PFSK-1 (cell line): ENCODE measurements around the gene ECE2.

Experiments
- FOXP2 ChIP-seq: optimal IDR thresholded peaks from 2 replicates; pipeline ENCODE3; 2011; ENCODE audit warnings: borderline replicate concordance, control low read depth, inconsistent platforms; ENCODE audit not compliant: insufficient read depth; ENCODE audit errors: extremely low read length, extremely low read depth
- POLR2AphosphoS5 ChIP-seq: IDR thresholded peaks from 2 replicates; pipeline ENCODE4 v1.6.1; 2012; ENCODE audit warnings: low read depth, mild to moderate bottlenecking, control low read depth, low read length, moderate library complexity
- SIN3A ChIP-seq: IDR thresholded peaks from 2 replicates; pipeline ENCODE4 v1.6.1; 2012; ENCODE audit warnings: mild to moderate bottlenecking, low read length, moderate library complexity, borderline replicate concordance; ENCODE audit not compliant: insufficient read depth
- TAF1 ChIP-seq: IDR thresholded peaks from 2 replicates; pipeline ENCODE4 v1.6.1; 2012; ENCODE audit warnings: low read length, control low read depth, borderline replicate concordance; ENCODE audit not compliant: insufficient read depth
- TF ChIP-seq, protein P1 (sequence below), 2 experiments: IDR thresholded peaks; 2 replicates each; pipeline versions ENCODE4 v1.6.1 to v1.8.0; 2011 to 2012; ENCODE audit warnings: low read depth in 2 of 2, low read length in 2 of 2, control low read depth in 1 of 2, inconsistent platforms in 1 of 2, mild to moderate bottlenecking in 1 of 2, moderate library complexity in 1 of 2; ENCODE audit not compliant: insufficient read depth in 1 of 2

ECE2 gene

GRCh38 chr3:184284696-184285095 is 8.9 kb downstream of the ECE2 start:
- TF ChIP-seq, protein P1, sequence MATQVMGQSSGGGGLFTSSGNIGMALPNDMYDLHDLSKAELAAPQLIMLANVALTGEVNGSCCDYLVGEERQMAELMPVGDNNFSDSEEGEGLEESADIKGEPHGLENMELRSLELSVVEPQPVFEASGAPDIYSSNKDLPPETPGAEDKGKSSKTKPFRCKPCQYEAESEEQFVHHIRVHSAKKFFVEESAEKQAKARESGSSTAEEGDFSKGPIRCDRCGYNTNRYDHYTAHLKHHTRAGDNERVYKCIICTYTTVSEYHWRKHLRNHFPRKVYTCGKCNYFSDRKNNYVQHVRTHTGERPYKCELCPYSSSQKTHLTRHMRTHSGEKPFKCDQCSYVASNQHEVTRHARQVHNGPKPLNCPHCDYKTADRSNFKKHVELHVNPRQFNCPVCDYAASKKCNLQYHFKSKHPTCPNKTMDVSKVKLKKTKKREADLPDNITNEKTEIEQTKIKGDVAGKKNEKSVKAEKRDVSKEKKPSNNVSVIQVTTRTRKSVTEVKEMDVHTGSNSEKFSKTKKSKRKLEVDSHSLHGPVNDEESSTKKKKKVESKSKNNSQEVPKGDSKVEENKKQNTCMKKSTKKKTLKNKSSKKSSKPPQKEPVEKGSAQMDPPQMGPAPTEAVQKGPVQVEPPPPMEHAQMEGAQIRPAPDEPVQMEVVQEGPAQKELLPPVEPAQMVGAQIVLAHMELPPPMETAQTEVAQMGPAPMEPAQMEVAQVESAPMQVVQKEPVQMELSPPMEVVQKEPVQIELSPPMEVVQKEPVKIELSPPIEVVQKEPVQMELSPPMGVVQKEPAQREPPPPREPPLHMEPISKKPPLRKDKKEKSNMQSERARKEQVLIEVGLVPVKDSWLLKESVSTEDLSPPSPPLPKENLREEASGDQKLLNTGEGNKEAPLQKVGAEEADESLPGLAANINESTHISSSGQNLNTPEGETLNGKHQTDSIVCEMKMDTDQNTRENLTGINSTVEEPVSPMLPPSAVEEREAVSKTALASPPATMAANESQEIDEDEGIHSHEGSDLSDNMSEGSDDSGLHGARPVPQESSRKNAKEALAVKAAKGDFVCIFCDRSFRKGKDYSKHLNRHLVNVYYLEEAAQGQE (IDR thresholded peaks at IDR 0.05; ENCODE audit: insufficient read depth in 1 of 2, low read depth in 2 of 2, low read length in 2 of 2) = no peak
- no peak for TF ChIP-seq FOXP2

GRCh38 chr3:184289426-184289938 is 13.7 kb downstream of the ECE2 start:
- TF ChIP-seq TAF1 (no peak), FOXP2 (no peak), POLR2AphosphoS5 (no peak), SIN3A (no peak)
- TF ChIP-seq, protein P1 (IDR thresholded peaks at IDR 0.05; ENCODE audit: insufficient read depth in 1 of 2, low read depth in 2 of 2, low read length in 2 of 2) = no peak

DNA sequence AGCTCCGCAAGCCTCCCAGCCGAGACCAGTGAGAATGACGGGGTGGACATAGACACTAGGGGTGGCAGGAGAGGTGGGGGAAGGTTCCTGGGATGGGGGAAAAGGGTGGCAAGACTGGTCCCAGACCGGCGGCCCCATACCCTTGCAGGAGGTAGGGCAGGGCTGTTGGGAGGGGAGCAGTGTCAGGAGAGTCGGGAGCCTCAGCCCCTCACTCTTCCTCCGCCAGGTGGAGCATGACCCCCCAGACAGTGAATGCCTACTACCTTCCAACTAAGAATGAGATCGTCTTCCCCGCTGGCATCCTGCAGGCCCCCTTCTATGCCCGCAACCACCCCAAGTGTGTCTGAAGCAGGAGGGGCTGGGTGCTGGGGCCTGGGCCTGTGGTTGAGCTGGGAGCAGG is 14.5 kb downstream of the ECE2 start:
- TF ChIP-seq SIN3A = no peak
- no peak for TF ChIP-seq FOXP2
- no peak for TF ChIP-seq POLR2AphosphoS5
- TF ChIP-seq TAF1 = no peak
- TF ChIP-seq, protein P1 (IDR thresholded peaks at IDR 0.05; ENCODE audit: insufficient read depth in 1 of 2, low read depth in 2 of 2, low read length in 2 of 2) = no peak

DNA sequence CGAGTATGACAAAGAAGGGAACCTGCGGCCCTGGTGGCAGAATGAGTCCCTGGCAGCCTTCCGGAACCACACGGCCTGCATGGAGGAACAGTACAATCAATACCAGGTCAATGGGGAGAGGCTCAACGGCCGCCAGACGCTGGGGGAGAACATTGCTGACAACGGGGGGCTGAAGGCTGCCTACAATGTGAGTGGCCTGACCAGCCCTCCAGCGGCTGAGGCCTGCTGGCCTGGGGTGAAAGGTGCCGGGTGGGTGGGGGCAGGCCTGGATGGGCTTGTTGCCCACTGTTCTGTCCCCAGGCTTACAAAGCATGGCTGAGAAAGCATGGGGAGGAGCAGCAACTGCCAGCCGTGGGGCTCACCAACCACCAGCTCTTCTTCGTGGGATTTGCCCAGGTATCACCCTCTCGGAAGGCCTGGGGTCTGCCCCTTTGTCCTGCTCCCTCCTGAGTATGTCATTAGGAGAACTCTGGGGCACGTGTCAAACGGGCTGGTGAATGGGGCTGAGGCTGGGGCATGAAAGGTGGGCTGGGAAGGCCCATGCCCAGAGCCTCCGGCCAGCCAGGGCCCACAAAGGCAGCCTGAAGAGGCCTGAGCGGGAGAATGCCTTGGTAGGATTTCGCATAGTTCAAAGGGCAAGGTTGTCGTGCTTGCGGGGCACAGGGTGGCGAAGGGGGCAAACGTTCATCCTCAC is 15.4 kb downstream of the ECE2 start:
- TF ChIP-seq FOXP2 = no peak
- no peak for TF ChIP-seq SIN3A
- TF ChIP-seq TAF1 = no peak
- TF ChIP-seq, protein P1 (IDR thresholded peaks at IDR 0.05; ENCODE audit: insufficient read depth in 1 of 2, low read depth in 2 of 2, low read length in 2 of 2) = no peak
- TF ChIP-seq POLR2AphosphoS5 = no peak
